ENCODE data around the gene MTG1. TPM values are rescaled to one million over a fixed set of nuclear protein-coding genes. Genes with fewer than 3 reads are reported as not detected.

MTG1 gene
- polyA plus RNA-seq, 1 donor (not counting 4 experiments of a cell fraction or from before 2014, with no cell fraction given), result 31.6 TPM

DNA sequence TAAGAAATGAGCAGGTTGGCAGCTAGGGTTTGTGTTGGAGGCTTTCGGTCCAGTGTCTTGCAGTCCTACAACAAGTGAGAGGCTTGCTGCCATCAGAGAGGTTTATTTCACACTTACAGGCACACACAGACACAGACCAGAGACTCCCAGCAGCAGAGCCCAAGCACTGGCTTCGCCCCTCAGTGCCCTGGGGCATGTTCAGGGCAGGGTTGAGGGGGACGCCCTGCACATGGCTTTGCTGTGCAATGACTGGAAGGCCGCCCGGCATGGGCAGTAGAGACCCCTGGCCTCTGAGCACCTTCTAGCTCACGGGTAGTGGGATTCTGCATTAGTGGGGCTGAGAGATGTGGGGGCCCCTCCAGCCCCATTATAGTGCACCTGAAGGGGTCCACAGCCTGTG is 26.6 kb downstream of the MTG1 start:
- H2AFZ ChIP-seq (ENCODE audit: control insufficient read depth, low read length), result no peak overlapping the region
- H3K79me2 ChIP-seq (ENCODE audit: control insufficient read depth, insufficient read depth, low read length), result no peaks in the 10 kb centered on the region
- no peak overlapping the region for H3K4me2 ChIP-seq (ENCODE audit: control insufficient read depth, extremely low read depth, insufficient read depth, low read depth, low read length)
- peaks cover 14% of the 10 kb centered on the region in 2 experiments for H3K36me3 ChIP-seq (ENCODE audit: control insufficient read depth in 2 of 2, extremely low read depth in 1 of 2, insufficient read depth in 2 of 2, low read length in 2 of 2)
- no peak overlapping the region for H3K4me3 ChIP-seq (ENCODE audit: control insufficient read depth in 2 of 3, extremely low read depth in 1 of 3, insufficient read depth in 2 of 3, low read depth in 1 of 3, low read length in 3 of 3)
- peaks cover 2% of the 10 kb centered on the region for H3K9me1 ChIP-seq (ENCODE audit: control insufficient read depth, extremely low read depth, insufficient read depth, low read length)
- H3K27me3 ChIP-seq (ENCODE audit: control insufficient read depth, extremely low read depth, insufficient read depth, low read length), result peaks cover 10% of the 10 kb centered on the region
- H3K4me1 ChIP-seq (ENCODE audit: control insufficient read depth, extremely low read depth, insufficient read depth, low read length), result no peaks in the 10 kb centered on the region
- dilution Hi-C loops (cut with MboI; ENCODE audit: extremely low pct_ligation_motif_present, low sequenced_read_pairs), result no loop called here
- TF ChIP-seq, protein P1, sequence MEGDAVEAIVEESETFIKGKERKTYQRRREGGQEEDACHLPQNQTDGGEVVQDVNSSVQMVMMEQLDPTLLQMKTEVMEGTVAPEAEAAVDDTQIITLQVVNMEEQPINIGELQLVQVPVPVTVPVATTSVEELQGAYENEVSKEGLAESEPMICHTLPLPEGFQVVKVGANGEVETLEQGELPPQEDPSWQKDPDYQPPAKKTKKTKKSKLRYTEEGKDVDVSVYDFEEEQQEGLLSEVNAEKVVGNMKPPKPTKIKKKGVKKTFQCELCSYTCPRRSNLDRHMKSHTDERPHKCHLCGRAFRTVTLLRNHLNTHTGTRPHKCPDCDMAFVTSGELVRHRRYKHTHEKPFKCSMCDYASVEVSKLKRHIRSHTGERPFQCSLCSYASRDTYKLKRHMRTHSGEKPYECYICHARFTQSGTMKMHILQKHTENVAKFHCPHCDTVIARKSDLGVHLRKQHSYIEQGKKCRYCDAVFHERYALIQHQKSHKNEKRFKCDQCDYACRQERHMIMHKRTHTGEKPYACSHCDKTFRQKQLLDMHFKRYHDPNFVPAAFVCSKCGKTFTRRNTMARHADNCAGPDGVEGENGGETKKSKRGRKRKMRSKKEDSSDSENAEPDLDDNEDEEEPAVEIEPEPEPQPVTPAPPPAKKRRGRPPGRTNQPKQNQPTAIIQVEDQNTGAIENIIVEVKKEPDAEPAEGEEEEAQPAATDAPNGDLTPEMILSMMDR (optimal IDR thresholded peaks at IDR 0.05 in 1 of 3, IDR thresholded peaks at IDR 0.05 in 1 of 3, conservative IDR thresholded peaks at IDR 0.05 in 1 of 3; ENCODE audit: extremely low read depth in 1 of 3, insufficient read depth in 2 of 3, low read length in 3 of 3), result no peak
- TF ChIP-seq EZH2 (IDR thresholded peaks at IDR 0.05; ENCODE audit: low read length), result no peak
- H3K9ac ChIP-seq (ENCODE audit: control insufficient read depth, extremely low read depth, insufficient read depth, low read length), result no peak overlapping the region
- FAIRE-seq, result no peak
- no peak for DNase-seq (ENCODE audit: low read depth, low spot score)
- no peaks in the 10 kb centered on the region for H3K9me3 ChIP-seq (ENCODE audit: control insufficient read depth, low read depth, low read length)
- no peak overlapping the region for H3K27ac ChIP-seq (ENCODE audit: control insufficient read depth, insufficient read depth, low read length)
- H4K20me1 ChIP-seq (ENCODE audit: control insufficient read depth, extremely low read depth, insufficient read depth, low read length), result peaks cover 11% of the 10 kb centered on the region

DNA sequence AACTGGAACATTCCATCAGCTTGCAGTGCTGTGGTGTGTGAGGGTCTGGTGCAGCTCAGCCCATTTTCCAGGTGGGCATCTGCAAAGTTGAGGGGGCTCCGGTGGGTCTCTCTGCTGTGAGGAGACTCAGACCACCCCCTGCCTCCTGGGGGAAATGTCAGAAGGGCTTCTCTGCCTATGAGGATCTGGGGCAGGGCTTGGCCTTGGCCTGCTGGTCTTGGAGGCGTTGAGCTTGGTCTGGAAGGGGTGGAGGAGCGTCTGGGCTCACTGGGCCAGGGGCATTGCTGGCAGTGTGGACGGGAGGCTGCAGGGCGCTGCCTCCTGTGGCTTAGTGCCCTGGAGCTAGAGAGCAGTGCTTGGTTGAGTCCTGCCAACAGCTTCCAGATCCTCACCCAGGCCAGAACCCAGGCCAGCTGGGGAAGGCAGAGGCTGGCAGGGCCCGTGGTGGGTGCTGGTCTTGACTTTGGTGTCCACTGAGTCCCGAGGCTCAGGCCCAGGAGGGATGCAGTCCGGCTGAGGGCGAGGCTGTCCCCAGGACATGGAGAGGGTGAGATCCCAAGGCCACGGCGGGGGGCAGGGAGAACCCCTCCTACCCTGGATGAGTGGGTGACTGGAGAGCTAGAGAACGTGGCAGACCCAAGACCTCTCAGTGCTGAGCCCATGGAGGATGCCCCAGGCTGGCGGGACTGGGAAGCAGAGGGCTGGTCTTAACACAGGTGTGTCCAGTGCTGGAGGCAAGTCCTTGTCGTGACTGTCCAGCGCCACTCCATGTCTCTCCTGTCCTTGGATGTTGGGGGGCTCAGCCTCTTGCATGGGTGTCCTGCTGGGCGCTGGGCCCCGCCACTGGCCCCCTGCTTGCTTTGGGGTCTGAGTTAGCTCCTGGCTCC is 27.6 kb downstream of the MTG1 start:
- dilution Hi-C loops (cut with MboI; ENCODE audit: extremely low pct_ligation_motif_present, low sequenced_read_pairs), result no loop called here
- no peak overlapping the region for H3K27ac ChIP-seq (ENCODE audit: control insufficient read depth, insufficient read depth, low read length)

More for the DNA sequence above, 27.6 kb downstream of the MTG1 start:
- FAIRE-seq (no peak), DNase-seq (ENCODE audit: low read depth, low spot score) (no peak)
- Histone ChIP-seq H3K9me3 (ENCODE audit: control insufficient read depth, low read depth, low read length) (no peaks in the 10 kb centered on the region), H3K4me2 (ENCODE audit: control insufficient read depth, extremely low read depth, insufficient read depth, low read depth, low read length) (no peak overlapping the region), H4K20me1 (ENCODE audit: control insufficient read depth, extremely low read depth, insufficient read depth, low read length) (peaks cover 11% of the 10 kb centered on the region), H3K4me3 (ENCODE audit: control insufficient read depth in 2 of 3, extremely low read depth in 1 of 3, insufficient read depth in 2 of 3, low read depth in 1 of 3, low read length in 3 of 3) (no peak overlapping the region), H3K36me3 (ENCODE audit: control insufficient read depth in 2 of 2, extremely low read depth in 1 of 2, insufficient read depth in 2 of 2, low read length in 2 of 2) (peaks cover 14% of the 10 kb centered on the region in 2 experiments), H3K79me2 (ENCODE audit: control insufficient read depth, insufficient read depth, low read length) (no peaks in the 10 kb centered on the region), H3K9me1 (ENCODE audit: control insufficient read depth, extremely low read depth, insufficient read depth, low read length) (peaks cover 2% of the 10 kb centered on the region), H2AFZ (ENCODE audit: control insufficient read depth, low read length) (no peak overlapping the region), H3K27me3 (ENCODE audit: control insufficient read depth, extremely low read depth, insufficient read depth, low read length) (peaks cover 10% of the 10 kb centered on the region), H3K4me1 (ENCODE audit: control insufficient read depth, extremely low read depth, insufficient read depth, low read length) (no peaks in the 10 kb centered on the region), H3K9ac (ENCODE audit: control insufficient read depth, extremely low read depth, insufficient read depth, low read length) (no peak overlapping the region)
- no peak for TF ChIP-seq EZH2 (IDR thresholded peaks at IDR 0.05; ENCODE audit: low read length)
- TF ChIP-seq, protein P1 (optimal IDR thresholded peaks at IDR 0.05 in 1 of 3, IDR thresholded peaks at IDR 0.05 in 1 of 3, conservative IDR thresholded peaks at IDR 0.05 in 1 of 3; ENCODE audit: extremely low read depth in 1 of 3, insufficient read depth in 2 of 3, low read length in 3 of 3), result no peak

Measured in keratinocyte (primary cell).